ENCODE measurements around the gene APOL2.
"Not testable (repeated sequence)": the region's sequence is repeated elsewhere in the genome, so short reads cannot be mapped to it uniquely, and the experiment has no call there.

Gene APOL2

DNA sequence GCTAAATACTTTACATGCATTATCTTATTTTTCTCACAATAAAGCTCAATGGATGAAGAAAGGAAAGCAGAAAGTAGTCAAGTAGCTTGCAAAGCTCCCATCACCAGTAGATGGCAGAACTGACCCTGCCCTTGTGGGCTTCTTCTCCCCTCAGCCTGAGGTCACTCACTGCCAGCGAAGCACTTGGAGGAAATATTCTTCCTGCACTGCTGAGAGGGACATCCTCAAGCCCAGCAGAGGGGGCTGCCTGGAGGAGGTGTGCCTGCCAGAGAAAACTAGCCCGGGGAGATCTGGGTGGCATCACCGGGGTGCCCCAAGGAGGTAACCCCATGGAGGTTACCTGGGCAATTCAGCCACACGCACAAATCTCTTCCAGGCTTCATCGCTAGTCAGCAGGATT, 44.4 kb downstream of the APOL2 start:
- H3K4me3 Mint-ChIP-seq: no peak overlapping the region
- H3K4me1 Mint-ChIP-seq (ENCODE audit: low read depth): peaks cover 24% of the 10 kb centered on the region
- no peaks in the 10 kb centered on the region for H3K27me3 Mint-ChIP-seq
- H3K36me3 Mint-ChIP-seq (ENCODE audit: low read depth): no peaks in the 10 kb centered on the region
- H3K27ac Mint-ChIP-seq: no peak overlapping the region
- H3K9me3 Mint-ChIP-seq: no peaks in the 10 kb centered on the region

DNA sequence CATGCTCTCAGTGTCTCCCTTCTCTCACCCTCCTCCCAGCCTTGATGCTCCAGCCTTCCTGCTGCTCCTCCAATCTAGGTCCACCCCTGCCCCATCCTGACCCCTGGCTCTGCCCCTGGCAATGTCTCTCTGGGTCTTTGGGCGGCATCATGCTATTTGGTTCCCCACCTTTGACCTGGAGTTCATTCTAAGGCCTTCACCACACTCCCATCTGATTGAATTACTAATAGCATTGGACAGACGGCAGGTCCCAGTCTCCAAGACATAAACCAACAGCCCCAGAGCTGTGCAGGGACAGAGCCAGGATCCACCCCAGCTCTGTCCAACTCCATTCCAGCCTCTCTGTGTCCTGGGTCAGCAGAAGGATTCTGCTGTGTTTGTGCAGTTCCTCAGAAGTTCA, 44.9 kb downstream of the APOL2 start:
- H3K9me3 Mint-ChIP-seq: no peaks in the 10 kb centered on the region
- H3K4me1 Mint-ChIP-seq (ENCODE audit: low read depth): peaks cover 24% of the 10 kb centered on the region
- H3K27me3 Mint-ChIP-seq: no peaks in the 10 kb centered on the region
- no peaks in the 10 kb centered on the region for H3K36me3 Mint-ChIP-seq (ENCODE audit: low read depth)
- no peak overlapping the region for H3K4me3 Mint-ChIP-seq
- no peak overlapping the region for H3K27ac Mint-ChIP-seq

DNA sequence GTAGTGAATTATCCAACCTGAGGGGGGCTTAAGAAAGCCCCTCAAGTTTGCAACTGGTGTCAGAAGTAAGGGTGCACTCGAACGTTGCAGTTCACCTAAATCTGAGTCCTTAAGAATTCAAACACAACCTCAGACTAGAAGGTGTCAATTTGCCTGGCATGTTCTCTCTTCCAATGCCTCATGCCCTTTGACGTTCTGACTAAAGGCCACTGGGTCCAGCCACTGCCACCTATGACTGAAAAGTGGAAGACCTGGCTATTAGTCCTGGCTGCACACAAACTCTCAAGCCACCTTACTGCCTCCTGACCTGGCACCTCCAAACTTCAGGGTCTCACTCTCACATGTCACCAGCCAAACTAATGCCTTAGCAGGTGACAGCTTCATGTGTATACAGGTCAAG, 45.8 kb downstream of the APOL2 start:
- Mint-ChIP-seq H3K4me1 (ENCODE audit: low read depth) (peaks cover 24% of the 10 kb centered on the region), H3K36me3 (ENCODE audit: low read depth) (no peaks in the 10 kb centered on the region), H3K4me3 (no peak overlapping the region), H3K27ac (no peak overlapping the region), H3K27me3 (no peaks in the 10 kb centered on the region), H3K9me3 (no peaks in the 10 kb centered on the region)

DNA sequence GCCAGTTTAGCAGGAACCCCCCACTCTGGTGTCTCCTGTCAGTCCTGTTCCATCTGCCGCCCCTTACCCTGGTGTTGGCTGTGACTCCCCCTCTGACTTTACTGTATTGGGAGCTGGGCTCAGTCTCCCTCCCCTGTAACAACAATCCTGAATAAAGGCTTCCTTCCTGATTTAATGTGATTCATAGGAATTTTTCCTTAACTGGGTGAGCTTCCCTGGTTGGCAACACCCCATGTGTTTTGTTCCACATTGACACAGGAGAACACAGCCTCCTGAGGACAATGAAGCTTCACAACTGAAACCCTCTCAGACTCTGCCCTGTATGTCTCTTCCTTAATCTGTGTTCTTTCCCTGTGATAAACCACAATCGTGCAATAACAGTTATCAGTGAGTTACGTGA, 46.2 kb downstream of the APOL2 start:
- Mint-ChIP-seq H3K4me3 (no peak overlapping the region), H3K4me1 (ENCODE audit: low read depth) (peaks cover 20% of the 10 kb centered on the region), H3K9me3 (no peaks in the 10 kb centered on the region), H3K27me3 (no peaks in the 10 kb centered on the region), H3K27ac (no peak overlapping the region), H3K36me3 (ENCODE audit: low read depth) (no peaks in the 10 kb centered on the region)

DNA sequence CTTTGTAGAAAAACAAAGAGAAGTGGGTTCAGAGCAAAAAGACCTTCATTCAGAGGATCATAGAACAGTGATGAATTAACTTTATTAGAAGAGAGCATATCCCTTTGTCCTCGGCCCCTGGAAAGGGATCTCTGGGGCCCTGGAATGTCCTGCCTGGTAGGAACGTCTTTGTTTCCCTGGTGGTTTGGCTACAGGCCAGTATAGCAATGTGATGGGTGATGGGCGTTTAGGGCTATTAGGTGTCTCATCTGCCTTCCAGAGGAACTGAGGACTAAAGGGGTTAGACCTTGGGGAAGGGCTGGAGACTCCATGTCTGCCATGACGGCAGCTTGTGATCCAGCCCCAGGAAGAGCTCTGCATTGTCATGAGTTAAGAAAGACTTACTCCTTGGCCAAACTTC, 46.8 kb downstream of the APOL2 start:
- no peaks in the 10 kb centered on the region for H3K27me3 Mint-ChIP-seq
- no peaks in the 10 kb centered on the region for H3K9me3 Mint-ChIP-seq
- no peaks in the 10 kb centered on the region for H3K36me3 Mint-ChIP-seq (ENCODE audit: low read depth)
- H3K27ac Mint-ChIP-seq: no peak overlapping the region
- H3K4me1 Mint-ChIP-seq (ENCODE audit: low read depth): peaks cover 14% of the 10 kb centered on the region
- H3K4me3 Mint-ChIP-seq: no peak overlapping the region

DNA sequence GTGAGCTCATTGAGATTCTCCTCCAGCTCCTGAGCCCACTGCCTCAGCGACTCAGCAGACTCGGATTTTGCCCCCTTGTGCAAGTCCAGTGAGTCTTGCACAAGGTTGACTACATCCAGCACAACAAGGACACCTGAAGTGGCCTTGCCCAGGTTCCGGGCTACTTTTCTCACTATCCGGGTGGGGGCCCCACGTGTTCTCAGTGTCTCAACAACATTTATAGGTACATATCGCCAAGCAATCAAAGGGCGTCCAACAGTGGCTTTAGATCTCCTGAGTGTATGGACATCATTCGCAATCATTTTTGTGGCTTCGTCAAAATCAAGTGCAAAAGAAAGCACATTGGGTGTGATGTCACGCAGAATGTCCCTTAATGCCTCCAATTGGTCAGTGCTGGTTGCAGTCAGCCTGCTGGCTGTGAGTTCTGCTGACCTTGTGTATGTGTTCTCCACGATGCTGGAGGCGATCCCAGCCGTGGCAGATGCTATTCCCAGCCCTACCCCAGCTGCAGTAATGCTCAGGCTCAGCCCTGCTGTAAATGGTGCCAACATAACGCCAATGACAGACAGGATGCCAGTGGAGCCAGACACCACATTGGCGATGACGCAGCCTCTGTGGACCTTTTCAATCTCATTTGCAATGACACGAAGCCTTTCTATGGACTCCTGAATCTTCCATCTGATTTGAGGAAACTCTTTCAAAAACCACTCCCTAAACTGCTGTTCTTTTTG, 48.1 kb downstream of the APOL2 start:
- Mint-ChIP-seq H3K27me3 (no peaks in the 10 kb centered on the region), H3K36me3 (ENCODE audit: low read depth) (no peaks in the 10 kb centered on the region), H3K27ac (no peak overlapping the region), H3K4me1 (ENCODE audit: low read depth) (peaks cover 6% of the 10 kb centered on the region), H3K9me3 (no peaks in the 10 kb centered on the region), H3K4me3 (no peak overlapping the region)

DNA sequence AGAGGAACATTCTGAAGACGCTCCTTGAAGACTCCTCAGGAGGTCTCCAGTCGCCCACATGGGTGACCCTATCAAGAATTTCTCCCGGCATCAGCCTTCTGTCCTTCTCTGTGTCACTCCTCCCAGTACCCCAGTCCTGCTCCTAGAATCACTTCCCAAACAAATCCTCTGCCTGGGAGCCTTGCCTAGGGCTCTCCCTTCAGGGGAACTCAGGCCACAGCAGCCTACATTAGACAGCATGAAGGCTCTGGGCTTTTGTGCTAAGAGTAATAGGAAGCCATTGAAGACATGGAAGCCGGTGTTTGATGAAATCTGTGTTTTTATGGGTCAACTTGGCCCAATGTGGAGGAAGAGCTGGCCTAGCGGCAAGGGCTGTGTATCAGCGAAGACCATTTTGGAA, 51.5 kb downstream of the APOL2 start:
- H3K36me3 Mint-ChIP-seq (ENCODE audit: low read depth); H3K4me3 Mint-ChIP-seq; H3K27me3 Mint-ChIP-seq; H3K9me3 Mint-ChIP-seq; H3K4me1 Mint-ChIP-seq (ENCODE audit: low read depth); H3K27ac Mint-ChIP-seq: not testable (repeated sequence)

DNA sequence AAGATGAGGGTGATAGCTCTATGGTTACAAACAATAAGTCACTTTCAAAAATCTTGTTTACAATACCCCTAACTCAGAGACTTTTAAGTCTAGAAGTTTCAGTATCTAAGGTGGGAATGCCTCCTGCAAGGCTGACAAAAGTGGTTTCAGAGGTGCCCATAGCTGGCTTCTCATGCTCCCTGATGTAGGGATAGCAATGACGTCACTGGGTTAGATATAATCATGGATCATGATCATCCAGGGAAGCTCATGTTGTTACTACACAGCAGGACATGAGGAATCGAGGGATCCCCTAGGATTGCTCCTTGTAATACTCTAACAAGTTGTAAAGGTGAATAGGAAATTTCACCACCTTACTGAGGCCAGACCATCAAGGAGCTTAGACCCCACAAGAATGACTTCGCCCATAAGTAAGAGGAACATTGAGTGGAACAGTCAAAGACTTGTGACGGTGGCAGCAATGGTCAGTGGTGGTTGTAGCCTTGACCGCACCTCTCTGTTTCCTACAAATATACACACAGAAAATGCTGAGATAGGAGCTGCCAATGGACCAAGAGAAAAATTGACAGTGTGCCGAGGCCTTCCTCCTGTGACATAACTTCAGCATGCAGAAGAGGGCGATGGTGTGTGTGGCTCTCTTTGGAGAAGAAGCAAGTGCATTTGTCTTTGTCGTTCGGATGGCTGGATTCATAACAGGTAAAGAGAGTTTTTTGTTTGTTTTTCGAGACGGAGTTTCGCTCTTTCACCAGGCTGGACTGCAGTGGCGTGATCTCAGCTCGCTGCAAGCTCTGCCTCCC, 53.3 kb downstream of the APOL2 start:
- Mint-ChIP-seq H3K4me3 (no peak overlapping the region), H3K27me3 (no peaks in the 10 kb centered on the region), H3K9me3 (no peaks in the 10 kb centered on the region), H3K4me1 (ENCODE audit: low read depth) (no peaks in the 10 kb centered on the region), H3K27ac (no peak overlapping the region), H3K36me3 (ENCODE audit: low read depth) (no peaks in the 10 kb centered on the region)

DNA sequence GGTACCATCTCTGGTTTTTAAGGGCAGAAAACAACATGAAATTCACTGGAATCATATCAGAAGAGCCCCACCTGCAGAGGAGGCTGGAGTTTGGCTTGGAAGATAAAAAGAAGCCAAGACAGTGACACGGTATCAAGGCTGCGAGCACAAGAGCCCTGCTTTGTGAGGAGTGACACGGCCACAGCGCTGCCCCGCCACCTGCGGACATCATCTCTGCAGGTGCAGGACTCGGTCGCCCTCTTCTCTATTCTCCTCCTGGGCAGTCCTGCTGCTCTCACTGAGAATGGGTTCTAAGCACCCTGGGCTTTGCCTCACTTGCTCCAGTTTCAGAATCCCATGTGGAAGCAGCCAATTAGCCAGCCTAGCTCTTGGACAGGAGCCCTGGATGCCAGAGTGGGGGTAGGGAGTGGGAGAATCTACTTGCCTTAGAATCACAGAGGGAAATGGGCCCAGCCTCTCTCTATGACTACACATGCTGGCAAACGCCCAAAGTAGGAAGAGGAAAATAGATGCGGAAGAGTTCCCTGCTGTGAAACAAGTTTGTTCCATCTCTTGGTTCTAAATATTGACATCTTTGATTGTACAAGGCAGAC, 54.8 kb downstream of the APOL2 start:
- no peak overlapping the region for H3K27ac Mint-ChIP-seq
- no peaks in the 10 kb centered on the region for H3K4me1 Mint-ChIP-seq (ENCODE audit: low read depth)
- no peak overlapping the region for H3K4me3 Mint-ChIP-seq
- no peaks in the 10 kb centered on the region for H3K9me3 Mint-ChIP-seq
- H3K27me3 Mint-ChIP-seq: no peaks in the 10 kb centered on the region
- no peaks in the 10 kb centered on the region for H3K36me3 Mint-ChIP-seq (ENCODE audit: low read depth)

DNA sequence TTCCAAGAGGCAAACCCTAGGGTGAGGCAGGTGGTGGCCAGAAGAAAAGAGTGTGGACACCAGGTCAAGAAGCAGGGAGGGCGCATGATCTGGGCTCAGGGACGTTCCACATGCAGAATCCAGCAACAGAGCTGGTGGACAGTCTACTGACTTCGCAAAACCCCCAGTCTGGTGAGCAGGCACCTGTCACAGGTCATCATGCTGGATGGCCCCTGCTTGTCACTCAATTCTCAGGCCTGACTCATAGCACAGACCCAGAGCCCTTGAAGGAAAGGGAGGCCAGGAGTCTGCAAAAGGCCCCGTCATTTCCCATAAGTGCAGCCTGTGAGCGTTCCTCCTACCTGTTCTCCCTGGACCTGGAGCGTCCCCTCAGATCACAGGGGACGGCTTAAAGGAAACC, 55.9 kb downstream of the APOL2 start:
- Mint-ChIP-seq H3K36me3 (ENCODE audit: low read depth) (no peaks in the 10 kb centered on the region), H3K9me3 (no peaks in the 10 kb centered on the region), H3K4me1 (ENCODE audit: low read depth) (no peaks in the 10 kb centered on the region)

DNA sequence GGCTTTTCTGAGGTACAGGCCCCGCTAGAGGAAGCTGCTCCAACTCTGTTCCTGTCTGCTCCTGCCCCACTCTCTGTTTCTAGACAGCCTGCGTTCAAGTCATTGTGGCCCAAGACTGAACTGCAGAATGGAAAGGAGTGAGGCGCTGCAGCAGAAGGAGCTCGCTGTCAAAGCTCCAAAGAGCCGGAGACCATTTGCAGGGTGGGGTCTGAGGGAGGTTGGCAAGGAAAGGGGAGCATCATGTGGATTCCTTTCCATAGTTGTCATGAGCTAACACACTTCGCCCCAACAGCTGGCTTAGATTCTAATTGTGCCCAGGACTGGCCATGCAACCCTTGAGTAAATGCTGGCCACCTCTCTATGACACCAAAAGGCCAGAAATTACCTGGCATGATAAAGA, 56.5 kb downstream of the APOL2 start:
- no peaks in the 10 kb centered on the region for H3K27me3 Mint-ChIP-seq
- no peaks in the 10 kb centered on the region for H3K36me3 Mint-ChIP-seq (ENCODE audit: low read depth)
- no peak overlapping the region for H3K27ac Mint-ChIP-seq
- no peak overlapping the region for H3K4me3 Mint-ChIP-seq
- H3K4me1 Mint-ChIP-seq (ENCODE audit: low read depth): no peaks in the 10 kb centered on the region
- no peaks in the 10 kb centered on the region for H3K9me3 Mint-ChIP-seq

More for the DNA sequence above, 55.9 kb downstream of the APOL2 start:
- no peak overlapping the region for H3K4me3 Mint-ChIP-seq
- H3K27me3 Mint-ChIP-seq: no peaks in the 10 kb centered on the region
- H3K27ac Mint-ChIP-seq: no peak overlapping the region

DNA sequence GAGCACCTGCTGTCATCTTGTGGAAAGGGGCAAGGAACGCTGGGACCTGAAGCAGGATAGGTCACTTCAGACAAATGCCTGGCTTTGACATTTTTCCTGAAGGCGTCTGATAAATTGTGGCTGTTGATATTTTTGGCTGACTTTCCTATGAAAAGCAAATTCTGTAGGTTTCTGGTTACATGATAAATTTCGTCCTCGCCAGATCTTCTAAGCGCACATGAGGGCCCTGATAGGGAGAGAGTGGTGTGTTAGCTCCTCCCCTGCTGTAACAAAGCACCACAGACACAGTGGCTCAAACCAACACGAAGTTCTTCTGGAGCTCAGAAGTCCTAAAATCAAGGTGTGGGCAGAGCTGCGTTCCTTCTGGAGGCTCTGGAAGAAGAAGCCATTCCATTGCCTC, 57.3 kb downstream of the APOL2 start:
- Mint-ChIP-seq H3K9me3 (no peaks in the 10 kb centered on the region), H3K27me3 (no peaks in the 10 kb centered on the region), H3K36me3 (ENCODE audit: low read depth) (no peaks in the 10 kb centered on the region), H3K4me3 (no peak overlapping the region), H3K4me1 (ENCODE audit: low read depth) (no peaks in the 10 kb centered on the region), H3K27ac (no peak overlapping the region)

DNA sequence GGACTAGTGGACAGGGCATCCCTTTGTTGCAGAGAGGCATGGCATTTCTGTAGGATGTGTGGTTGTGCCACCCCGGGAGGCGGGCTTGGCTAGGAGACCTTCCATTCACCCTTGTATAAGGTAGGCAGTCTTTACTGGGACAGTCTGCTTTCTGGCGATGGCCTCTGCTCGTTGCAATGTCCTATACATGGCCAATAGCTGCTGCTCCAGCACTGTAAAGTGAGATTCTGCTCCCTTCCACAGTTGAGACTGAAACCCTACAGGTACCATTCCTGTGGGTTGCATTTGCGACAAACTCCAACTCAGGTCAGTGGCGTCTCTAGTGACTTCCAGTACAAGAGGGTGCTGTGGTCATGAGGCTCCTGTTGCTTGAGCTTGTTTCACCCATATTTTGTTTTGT, 58.4 kb downstream of the APOL2 start:
- no peaks in the 10 kb centered on the region for H3K36me3 Mint-ChIP-seq (ENCODE audit: low read depth)
- peaks cover 6% of the 10 kb centered on the region for H3K9me3 Mint-ChIP-seq
- no peak overlapping the region for H3K27ac Mint-ChIP-seq
- H3K4me1 Mint-ChIP-seq (ENCODE audit: low read depth): no peaks in the 10 kb centered on the region
- no peak overlapping the region for H3K4me3 Mint-ChIP-seq
- no peaks in the 10 kb centered on the region for H3K27me3 Mint-ChIP-seq

DNA sequence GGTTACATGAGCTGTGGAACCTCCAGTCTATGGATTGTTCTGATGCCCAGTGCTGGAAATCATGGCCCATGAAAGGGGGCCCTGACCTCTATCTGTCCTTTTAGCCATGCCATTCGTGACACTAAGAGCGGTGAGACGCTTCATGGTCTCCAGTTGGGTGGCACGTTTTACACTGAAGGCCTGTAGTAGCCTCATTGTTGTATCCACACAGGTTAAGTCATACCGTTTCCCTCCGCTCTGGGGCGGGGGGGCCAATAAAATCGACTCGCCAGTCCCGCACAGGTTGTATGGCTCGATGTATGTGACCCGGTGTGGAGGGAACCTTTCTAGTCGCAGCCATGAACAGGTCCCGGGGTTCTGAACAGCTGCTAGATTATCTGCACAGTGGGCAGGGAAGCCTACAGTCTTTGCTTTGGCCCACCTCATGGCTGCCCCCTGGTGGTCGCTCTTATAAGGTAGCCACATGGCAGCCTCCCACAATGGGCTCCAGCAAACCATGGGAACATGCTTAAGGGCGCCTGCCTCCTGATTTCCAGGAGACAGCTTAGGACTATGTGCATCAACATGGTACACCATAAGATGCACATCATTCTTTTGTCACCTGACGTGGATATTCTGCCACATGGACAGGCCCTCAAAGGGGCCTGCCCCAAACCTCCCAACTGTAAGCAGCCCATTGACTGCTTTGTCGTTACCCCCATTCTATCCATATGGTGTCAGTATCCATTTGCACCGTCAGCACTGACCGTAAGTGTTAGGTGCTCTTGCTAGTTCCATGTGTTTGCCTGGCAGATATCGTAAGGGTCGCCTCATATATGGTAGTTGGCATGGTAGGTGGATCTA, 59.1 kb downstream of the APOL2 start:
- no peaks in the 10 kb centered on the region for H3K4me1 Mint-ChIP-seq (ENCODE audit: low read depth)
- no peaks in the 10 kb centered on the region for H3K27me3 Mint-ChIP-seq
- H3K36me3 Mint-ChIP-seq (ENCODE audit: low read depth): no peaks in the 10 kb centered on the region
- H3K27ac Mint-ChIP-seq: no peak overlapping the region
- H3K4me3 Mint-ChIP-seq: no peak overlapping the region
- peaks cover 10% of the 10 kb centered on the region for H3K9me3 Mint-ChIP-seq

DNA sequence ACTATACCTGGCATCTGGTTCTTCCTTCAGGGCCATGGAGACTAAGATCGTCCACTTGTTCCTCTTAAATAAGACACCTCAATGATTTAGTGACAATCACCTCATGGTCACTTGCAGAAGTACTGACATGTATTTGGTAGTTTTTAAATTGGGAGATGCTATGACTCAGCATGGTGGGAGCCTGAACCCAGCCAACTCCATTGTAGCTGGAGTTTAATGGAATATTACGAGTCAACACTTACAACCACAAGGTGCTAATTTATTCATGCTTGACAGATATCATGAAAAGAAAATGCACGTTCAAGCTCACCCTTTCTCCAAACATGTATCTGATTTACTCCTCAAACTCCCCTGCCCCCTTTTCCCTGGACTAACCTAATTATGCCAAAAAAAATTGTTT, 62.2 kb downstream of the APOL2 start:
- no peaks in the 10 kb centered on the region for H3K27me3 Mint-ChIP-seq
- no peaks in the 10 kb centered on the region for H3K4me1 Mint-ChIP-seq (ENCODE audit: low read depth)
- no peaks in the 10 kb centered on the region for H3K36me3 Mint-ChIP-seq (ENCODE audit: low read depth)
- no peak overlapping the region for H3K4me3 Mint-ChIP-seq
- peaks cover 10% of the 10 kb centered on the region for H3K9me3 Mint-ChIP-seq
- no peak overlapping the region for H3K27ac Mint-ChIP-seq
